ENCODE results near the gene CHST8.
"Not testable (repeated sequence)": the region's sequence is repeated elsewhere in the genome, so short reads cannot be mapped to it uniquely, and the experiment has no call there.

The CHST8 gene

GRCh38 chr19:33691736-33692135, 70.0 kb downstream of the CHST8 start:
- DNase-seq, result no peak

GRCh38 chr19:33693678-33694077, 71.9 kb downstream of the CHST8 start:
- no peak for DNase-seq

GRCh38 chr19:33695547-33695946, 73.8 kb downstream of the CHST8 start:
- DNase-seq, result not testable (repeated sequence)

GRCh38 chr19:33697766-33698165, 76.0 kb downstream of the CHST8 start:
- no peak for DNase-seq

- DNase-seq, result no peak
Measured at GRCh38 chr19:33698576-33699435, 77.1 kb downstream of the CHST8 start.

GRCh38 chr19:33699754-33700407, 78.1 kb downstream of the CHST8 start:
- no peak for DNase-seq

- DNase-seq, result no peak
Measured at GRCh38 chr19:33700408-33701013, 78.8 kb downstream of the CHST8 start.

GRCh38 chr19:33701565-33701964, 79.8 kb downstream of the CHST8 start:
- DNase-seq, result no peak

- no peak for DNase-seq
Measured at GRCh38 chr19:33702606-33703437, 81.1 kb downstream of the CHST8 start.

GRCh38 chr19:33703438-33703750, 81.6 kb downstream of the CHST8 start:
- no peak for DNase-seq

GRCh38 chr19:33703821-33704220, 82.1 kb downstream of the CHST8 start:
- no peak for DNase-seq

- no peak for DNase-seq
Measured at GRCh38 chr19:33704271-33704670, 82.5 kb downstream of the CHST8 start.

- no peak for DNase-seq
Measured at GRCh38 chr19:33705090-33705847, 83.5 kb downstream of the CHST8 start.

- DNase-seq, result no peak
Measured at GRCh38 chr19:33705860-33706259, 84.1 kb downstream of the CHST8 start.

GRCh38 chr19:33706631-33707030, 84.9 kb downstream of the CHST8 start:
- DNase-seq, result no peak

GRCh38 chr19:33712268-33712667, 90.5 kb downstream of the CHST8 start:
- DNase-seq, result no peak

GRCh38 chr19:33713194-33713593, 91.4 kb downstream of the CHST8 start:
- no peak for DNase-seq

- no peak for DNase-seq
Measured at GRCh38 chr19:33714149-33714548, 92.4 kb downstream of the CHST8 start.

GRCh38 chr19:33715462-33715861, 93.7 kb downstream of the CHST8 start:
- DNase-seq, result no peak

GRCh38 chr19:33717878-33718277, 96.1 kb downstream of the CHST8 start:
- DNase-seq, result no peak

GRCh38 chr19:33718651-33719254, 97.0 kb downstream of the CHST8 start:
- DNase-seq, result no peak
